Kasumi-1 (cell line): Measurements from ENCODE around the gene CPA5.
"Not testable (repeated sequence)": the region's sequence is repeated elsewhere in the genome, so short reads cannot be mapped to it uniquely, and the experiment has no call there.

ENCODE experiments used
- DNase-seq, 2 experiments: peaks; one replicate each; lab custom pipeline; 2025; lab: John Stamatoyannopoulos, UW

The CPA5 gene

GRCh38 chr7:130344271-130344866 lies at the start of gene CPA5:
TSS of gene CPA5 (plus strand) at chr7:130344816. CDS start at chr7:130346486, 1,670 bp downstream.
- no peak for DNase-seq

GRCh38 chr7:130296221-130296951 lies 48.2 kb upstream of the CPA5 start:
- no peak for DNase-seq

- no peak for DNase-seq
Observed at GRCh38 chr7:130297628-130298543, 46.7 kb upstream of the CPA5 start.

- no peak for DNase-seq
Observed at GRCh38 chr7:130298544-130299326, 45.9 kb upstream of the CPA5 start.

GRCh38 chr7:130299866-130300265 lies 44.8 kb upstream of the CPA5 start:
- DNase-seq = no peak

DNA sequence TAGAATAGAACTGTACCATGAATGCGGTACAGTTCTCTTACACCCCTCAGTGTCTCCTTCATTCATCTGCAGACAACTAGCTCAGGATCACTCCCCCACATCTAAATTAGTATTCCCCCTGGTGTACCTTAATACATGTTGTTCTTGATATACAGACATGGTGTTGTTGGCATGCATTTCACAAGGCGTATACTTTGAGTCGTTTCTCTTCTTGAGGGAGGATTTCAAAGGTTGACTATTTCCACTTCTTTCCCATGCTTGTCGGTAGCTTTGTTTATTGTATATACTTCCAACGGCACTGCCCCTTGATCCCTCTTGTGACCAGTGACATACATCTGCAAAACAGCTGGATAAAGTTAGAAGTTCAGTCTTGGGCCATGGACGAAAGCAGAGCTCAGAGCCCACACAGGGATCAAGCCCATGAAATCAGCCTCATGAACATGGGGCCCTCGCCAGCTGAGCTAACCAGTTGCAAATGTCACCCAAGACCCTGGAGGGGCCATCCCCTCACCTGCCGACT lies 43.1 kb upstream of the CPA5 start:
- DNase-seq = no peak

DNA sequence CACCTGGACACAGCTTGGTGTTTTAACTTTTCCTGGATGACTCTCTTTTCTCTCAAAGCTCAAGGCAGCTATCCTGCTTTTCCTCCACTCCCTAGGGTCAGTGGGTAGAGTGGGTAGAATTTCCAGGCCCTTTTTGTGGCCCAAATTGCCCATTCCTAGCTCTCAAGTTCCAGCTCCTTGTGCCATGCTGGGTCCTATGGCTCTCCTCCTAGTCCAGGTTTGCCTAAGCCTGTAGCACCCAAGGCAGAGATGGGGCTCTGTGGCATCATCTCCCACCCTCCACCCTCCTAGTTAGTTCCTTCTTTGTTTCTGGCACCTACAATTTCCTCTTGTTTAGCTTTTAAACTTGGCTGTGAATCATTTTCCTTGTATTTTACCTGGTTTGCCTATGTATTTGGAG lies 42.0 kb upstream of the CPA5 start:
- DNase-seq = no peak

DNA sequence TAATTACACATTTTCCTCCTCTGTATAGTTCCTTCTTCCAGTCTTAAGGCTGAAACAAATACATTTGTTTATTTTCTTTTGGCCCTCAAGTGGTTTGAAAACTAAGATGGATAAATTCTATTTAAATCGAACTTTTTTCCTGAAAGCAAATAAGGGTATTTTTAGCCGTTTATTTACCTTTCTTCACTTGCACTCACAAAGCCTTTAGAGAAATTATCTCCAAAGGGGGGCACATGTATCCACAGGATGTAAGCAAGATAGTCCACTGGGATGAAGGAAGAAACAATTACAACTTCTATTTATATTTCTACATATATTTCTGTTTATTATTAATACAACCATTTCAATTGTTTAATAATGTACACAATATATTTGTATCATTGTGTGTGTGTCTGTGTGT lies 41.5 kb upstream of the CPA5 start:
- no peak for DNase-seq

DNA sequence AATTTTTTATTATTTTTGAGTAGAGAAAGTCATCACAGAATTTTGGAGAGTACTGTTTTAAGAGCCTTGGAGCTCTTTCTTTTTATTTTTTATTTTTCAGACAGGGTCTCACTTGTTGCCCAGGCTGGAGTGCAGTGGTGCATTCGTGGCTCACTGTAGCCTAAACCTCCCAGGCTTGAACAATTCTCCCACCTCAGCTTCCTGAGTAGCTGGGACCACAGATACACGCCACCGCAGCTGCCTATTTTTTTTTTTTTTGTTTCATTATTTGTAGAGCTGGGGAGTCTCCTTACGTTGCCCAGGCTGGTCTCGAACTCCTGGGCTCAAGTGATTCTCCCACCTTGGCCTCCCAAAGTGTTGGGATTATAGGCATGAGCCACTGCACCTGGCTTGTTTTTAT lies 41.1 kb upstream of the CPA5 start:
- no peak for DNase-seq

DNA sequence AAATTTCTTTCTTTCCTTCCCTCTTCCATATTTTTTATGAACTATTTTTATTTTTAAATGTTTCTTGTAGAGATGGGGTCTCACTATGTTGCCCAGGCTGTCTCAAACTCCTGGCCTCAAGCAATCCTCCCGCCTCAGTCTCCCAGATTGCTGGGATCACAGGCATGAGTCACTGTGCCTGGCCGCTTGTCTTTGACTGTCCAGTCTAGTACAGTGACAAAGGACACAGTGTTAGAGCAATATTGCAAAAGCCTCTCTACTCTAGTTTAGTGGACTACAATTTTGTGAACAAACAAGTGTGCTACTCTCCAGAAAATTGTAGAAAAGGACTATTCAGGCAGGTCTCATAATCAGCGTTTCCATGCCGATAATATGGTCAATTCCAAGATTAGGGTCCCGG lies 40.6 kb upstream of the CPA5 start:
- no peak for DNase-seq

GRCh38 chr7:130304878-130305277 lies 39.7 kb upstream of the CPA5 start:
- no peak for DNase-seq

- DNase-seq = no peak
Observed at GRCh38 chr7:130305433-130306042, 39.1 kb upstream of the CPA5 start.

DNA sequence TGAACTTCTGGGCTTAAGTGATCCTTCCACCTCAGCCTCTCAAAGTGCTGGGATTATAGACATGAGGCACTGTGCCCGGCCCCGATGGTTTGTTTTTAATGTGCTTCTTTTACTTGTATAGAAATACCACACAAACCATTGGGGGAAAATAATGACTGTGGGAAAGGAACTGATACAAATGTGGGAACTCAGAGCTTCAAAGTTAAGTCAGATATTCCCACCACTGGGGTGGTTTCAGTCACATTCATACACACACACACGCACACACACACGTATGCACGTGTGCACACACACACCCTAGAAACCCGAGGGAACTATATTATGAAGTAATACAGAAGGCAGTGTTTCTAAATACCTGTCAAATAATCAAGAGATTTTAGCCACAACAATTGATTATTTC lies 34.6 kb upstream of the CPA5 start:
- DNase-seq = no peak

DNA sequence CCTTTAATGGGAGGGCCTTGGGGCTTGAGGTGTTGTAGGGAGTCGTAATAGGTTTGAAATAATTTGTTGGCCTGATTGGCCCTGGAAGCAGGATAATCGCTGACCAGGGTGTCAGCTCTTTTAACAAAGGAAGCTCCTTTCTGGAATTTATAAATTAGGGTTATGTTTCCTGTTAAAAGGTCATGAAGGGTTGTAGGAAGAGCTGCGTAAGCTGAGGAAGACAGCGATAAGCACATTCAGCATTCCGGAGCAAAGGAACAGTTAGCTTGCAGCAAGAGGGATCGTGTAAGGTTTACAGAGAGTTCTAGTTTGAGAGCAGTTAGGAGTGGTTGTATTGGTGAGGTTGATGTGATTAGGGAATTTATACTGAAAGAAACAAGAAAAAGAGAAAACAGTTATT lies 30.3 kb upstream of the CPA5 start:
- no peak for DNase-seq

- DNase-seq = no peak
Observed at GRCh38 chr7:130319541-130319940, 25.1 kb upstream of the CPA5 start.

GRCh38 chr7:130321542-130322229 lies 22.9 kb upstream of the CPA5 start:
- not testable (repeated sequence) for DNase-seq

DNA sequence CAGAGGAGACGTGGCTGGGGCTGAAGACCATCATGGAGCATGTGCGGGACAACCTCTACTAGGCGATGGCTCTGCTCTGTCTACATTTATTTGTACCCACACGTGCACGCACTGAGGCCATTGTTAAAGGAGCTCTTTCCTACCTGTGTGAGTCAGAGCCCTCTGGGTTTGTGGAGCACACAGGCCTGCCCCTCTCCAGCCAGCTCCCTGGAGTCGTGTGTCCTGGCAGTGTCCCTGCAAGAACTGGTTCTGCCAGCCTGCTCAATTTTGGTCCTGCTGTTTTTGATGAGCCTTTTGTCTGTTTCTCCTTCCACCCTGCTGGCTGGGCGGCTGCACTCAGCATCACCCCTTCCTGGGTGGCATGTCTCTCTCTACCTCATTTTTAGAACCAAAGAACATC lies 22.0 kb upstream of the CPA5 start:
- no peak for DNase-seq

- DNase-seq = no peak
Observed at GRCh38 chr7:130324306-130324943, 20.2 kb upstream of the CPA5 start.

DNA sequence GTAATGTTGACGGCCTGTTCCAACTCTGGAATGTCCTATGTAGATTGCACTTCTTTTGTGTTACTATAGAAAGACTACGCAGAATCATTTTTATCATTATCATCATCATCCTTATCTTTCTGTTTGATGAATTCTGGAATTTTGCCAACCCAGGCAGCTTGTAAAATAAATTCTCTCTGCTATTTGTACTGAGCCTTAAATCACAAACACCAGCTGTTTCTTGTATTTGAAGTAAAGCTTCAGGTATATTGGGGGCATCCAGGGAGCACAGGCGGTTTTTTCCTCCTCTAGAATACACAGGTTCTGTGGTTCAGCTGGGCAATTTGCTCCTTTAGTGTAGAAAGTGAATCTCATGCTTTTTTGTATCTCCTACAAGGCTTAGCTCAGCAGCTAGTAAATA lies 14.9 kb upstream of the CPA5 start:
- no peak for DNase-seq
